HTR-8/SVneo (cell line): ENCODE results near the gene AREL1.

ENCODE experiments used
- DNase-seq: peaks from one replicate; pipeline ENCODE4 v3.0.0; 2011; ENCODE audit warnings: low spot score, mixed read lengths; ENCODE audit not compliant: insufficient read length
- FAIRE-seq: peaks from 2 replicates; lab custom pipeline; 2011; peaks lifted over from hg19 to GRCh38; lab: Jason Lieb, UNC

The AREL1 gene

DNA sequence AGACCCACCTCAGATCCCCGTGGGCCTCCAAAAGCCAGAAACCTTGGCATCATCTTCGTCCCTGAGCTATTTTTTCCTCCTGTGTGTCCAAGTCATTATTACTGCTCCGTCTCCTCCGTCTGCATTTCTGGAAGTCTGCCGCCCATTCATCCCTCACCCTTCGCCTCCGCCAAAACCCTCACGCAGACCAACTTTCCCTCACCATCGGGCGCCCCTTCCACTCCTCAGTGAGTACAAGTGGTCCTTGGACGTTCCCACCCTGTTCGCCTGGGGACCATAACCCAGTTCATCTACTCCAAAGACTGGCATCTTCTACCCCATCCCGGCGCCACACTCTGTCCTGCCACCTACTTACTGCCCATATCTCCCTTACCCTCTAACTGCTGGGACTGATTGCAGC is 97.1 kb downstream of the AREL1 start:
- DNase-seq (no peak), FAIRE-seq (no peak)

DNA sequence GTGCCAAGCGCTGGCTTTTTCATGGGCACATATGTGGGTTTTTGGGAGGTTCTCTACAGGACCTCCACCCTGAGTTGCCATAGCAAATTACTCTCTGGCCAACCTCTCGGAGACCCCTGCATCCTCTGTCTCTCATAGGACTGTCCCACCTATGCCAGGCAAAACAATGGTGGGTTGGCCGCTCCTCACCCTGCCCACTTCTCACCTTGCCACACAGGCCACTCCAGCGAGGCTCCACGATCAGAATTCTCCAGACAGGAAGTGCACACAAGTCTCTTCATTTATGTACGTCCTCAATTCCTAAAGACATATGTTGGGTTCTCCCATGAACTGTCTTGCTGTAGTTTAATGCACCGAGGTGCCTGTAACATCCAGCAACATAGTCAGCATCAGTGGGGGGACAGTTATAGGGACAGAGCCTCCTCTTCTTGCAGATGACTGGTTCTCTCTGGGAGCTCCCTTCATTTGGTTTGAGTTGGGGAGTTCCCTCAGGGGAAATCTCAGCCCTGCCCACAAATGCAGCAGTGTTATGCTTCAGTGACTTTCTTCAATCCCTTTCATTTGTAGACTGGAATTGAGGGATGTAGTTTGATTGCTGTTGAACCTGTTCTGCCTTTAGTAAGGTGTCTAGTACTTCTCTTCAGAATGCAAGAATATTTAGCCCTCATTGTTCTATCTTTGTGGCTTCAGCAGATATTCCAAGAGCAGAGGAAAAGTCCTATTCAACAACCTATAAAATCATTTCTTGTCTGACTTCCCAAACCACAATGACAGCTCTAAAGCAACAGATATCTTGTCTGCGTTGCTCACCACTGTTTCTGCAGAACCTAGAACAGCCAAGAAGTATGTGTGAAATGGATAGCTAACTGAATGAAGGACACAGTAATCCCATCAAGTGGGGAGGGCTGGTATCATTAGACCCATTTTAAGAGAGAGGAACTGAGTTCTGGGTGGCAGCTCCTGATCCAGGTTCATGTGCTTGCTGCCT is 98.1 kb downstream of the AREL1 start:
- DNase-seq (no peak), FAIRE-seq (peak; percentile 67)

GRCh38 chr14:74613211-74613914 is 99.5 kb downstream of the AREL1 start:
- DNase-seq = no peak
- FAIRE-seq = peak; percentile 44

DNA sequence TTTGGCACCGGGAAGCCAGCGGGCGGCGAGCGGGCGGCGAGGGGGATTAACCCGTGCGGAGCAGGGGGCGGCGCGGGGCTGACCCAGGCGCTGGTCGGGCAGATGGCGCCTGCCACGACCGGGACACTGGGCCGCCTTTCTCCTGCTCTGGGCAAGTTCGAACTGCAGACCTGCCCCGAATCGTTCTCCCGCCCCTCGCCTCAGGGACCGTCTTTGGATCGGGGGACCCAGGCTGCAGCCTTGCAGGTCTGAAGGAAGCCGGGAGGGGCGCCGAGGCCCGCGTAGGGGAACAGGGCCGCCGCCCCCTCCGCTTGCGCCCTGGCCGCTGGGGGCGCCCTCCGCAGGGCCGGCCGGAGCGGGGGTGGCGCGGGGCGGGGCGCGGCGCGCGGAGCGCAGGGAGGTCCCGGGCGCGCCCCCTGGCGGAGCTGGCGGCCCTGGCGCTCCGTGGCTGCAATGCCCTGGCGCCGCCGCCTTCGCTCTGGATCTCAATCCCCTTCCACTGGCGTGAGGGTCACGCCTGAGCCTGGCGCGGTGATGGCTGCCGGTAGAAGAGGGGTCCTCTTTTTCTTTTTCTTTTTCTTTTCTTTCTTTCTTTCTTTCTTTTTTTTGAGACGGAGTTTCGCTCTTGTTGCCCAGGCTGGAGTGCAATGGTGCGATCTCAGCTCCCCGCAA is 100.4 kb downstream of the AREL1 start:
- FAIRE-seq = peak; percentile 97
- peak; percentile 92 for DNase-seq

GRCh38 chr14:74611650-74612349 is 101.1 kb downstream of the AREL1 start, which contains the start of gene LTBP2:
Gene LTBP2 (minus strand): TSS chr14:74612237. CDS start chr14:74611944, 293 bp downstream.
- FAIRE-seq (peak; percentile 16), DNase-seq (no peak)
